ENCODE results near the gene LIX1L. TPM values are rescaled to one million over a fixed set of nuclear protein-coding genes. Genes with fewer than 3 reads are reported as not detected.
A peak's percentile ranks its signal among the peaks of the same experiment; 100 is the strongest.

Gene LIX1L
- total and polyA plus RNA-seq, 2 of the 4 experiments (the other 2 are of a cell fraction): 14.7 to 28.8 TPM

GRCh38 chr1:145977486-145978470 is 20.0 kb upstream of the LIX1L start:
- Histone ChIP-seq H4K91ac (ENCODE audit: insufficient read depth, low read depth, low read length) (peak overlapping the region; percentile 100), H4K8ac (ENCODE audit: low read depth in 2 of 2, low read length in 2 of 2) (peak overlapping the region; percentile 88 to 100), H3K4ac (ENCODE audit: low read depth, low read length) (peak overlapping the region; percentile 100), H3K9ac (ENCODE audit: low read depth, low read length) (peak overlapping the region; percentile 86), H2AK5ac (ENCODE audit: low read depth, low read length) (peak overlapping the region; percentile 56), H3K36me3 (ENCODE audit: control insufficient read depth, insufficient read depth, low read length) (no peaks in the 10 kb centered on the region), H3K27me3 (ENCODE audit: control insufficient read depth, insufficient read depth, low read length) (no peaks in the 10 kb centered on the region), H3K14ac (replicated peaks; ENCODE audit: low read depth, low read length) (peak overlapping the region; percentile 100), H2BK20ac (ENCODE audit: low read depth, low read length) (peak overlapping the region; percentile 93), H3K79me1 (ENCODE audit: low read depth in 1 of 2, low read length in 2 of 2) (peaks cover 0 to 12% of the 10 kb centered on the region in 2 experiments; a peak in 3 of 4 replicates), H2BK15ac (ENCODE audit: low read depth, low read length) (peak overlapping the region; percentile 97; the same call in 2 of the 3 replicates), H2BK120ac (ENCODE audit: low read depth, low read length) (peak overlapping the region; percentile 98), H4K5ac (ENCODE audit: low read depth, low read length) (peak overlapping the region; percentile 93), H3K9me3 (ENCODE audit: control insufficient read depth, insufficient read depth, low read length) (no peaks in the 10 kb centered on the region), H3K4me2 (ENCODE audit: low read depth, low read length) (0 out of 2 replicates have a peak overlapping the region, but pooled peaks have one; percentile 79), H3K27ac (ENCODE audit: insufficient read depth, low read length) (peak overlapping the region; percentile 87), H3K9me1 (ENCODE audit: insufficient read depth, low read length) (peaks cover 10% of the 10 kb centered on the region), H4K20me1 (ENCODE audit: insufficient read depth, low read length) (no peaks in the 10 kb centered on the region), H3K4me1 (ENCODE audit: control insufficient read depth, insufficient read depth, low read length) (peaks cover 14% of the 10 kb centered on the region), H2AFZ (replicated peaks; ENCODE audit: low read length, poor library complexity) (peak overlapping the region; percentile 88), H3K23ac (ENCODE audit: low read depth, low read length) (peak overlapping the region; percentile 100), H2AK9ac (replicated peaks; ENCODE audit: low read depth, low read length, poor library complexity) (peak overlapping the region; percentile 98), H3K4me3 (ENCODE audit: insufficient read depth, low read depth, low read length) (no peak overlapping the region), H3K56ac (ENCODE audit: extremely low read depth, insufficient read depth, low read length) (peak overlapping the region; percentile 99), H3K18ac (ENCODE audit: low read depth, low read length) (peak overlapping the region; percentile 92), H2BK5ac (ENCODE audit: low read depth, low read length, poor library complexity, severe bottlenecking) (peak overlapping the region; percentile 99)
- dilution Hi-C loops (cut with HindIII; ENCODE audit: low sequenced_read_pairs, unreplicated experiment) (no loop called here), intact Hi-C loops (cut with micrococcal nuclease) (loop anchor here (1.0 kb wide), 3 partner anchors 13 to 36 kb away; partner anchors contain the start of genes ANKRD34A and POLR3GL), in situ Hi-C loops (cut with MboI; ENCODE audit: low sequenced_read_pairs) (no loop called here)
- TF ChIP-seq MAFK (IDR thresholded peaks at IDR 0.05; ENCODE audit: low read depth, low read length) (no peak), RAD21 (IDR thresholded peaks at IDR 0.05; ENCODE audit: low read length) (peak; percentile 93), CTCF (conservative IDR thresholded peaks at IDR 0.05; ENCODE audit: low read depth, low read length) (peak; percentile 95), USF2 (IDR thresholded peaks at IDR 0.05; ENCODE audit: low read depth, low read length) (no peak), CEBPB (IDR thresholded peaks at IDR 0.05; ENCODE audit: low read depth, low read length) (no peak), SMC3 (IDR thresholded peaks at IDR 0.05; ENCODE audit: low read depth, low read length) (peak; percentile 92), BHLHE40 (IDR thresholded peaks at IDR 0.05; ENCODE audit: low read depth, low read length) (no peak)
- DNase-seq: peak; percentile 85
- POLR2A ChIA-PET (ENCODE audit: unreplicated experiment): interaction anchor here (2.0 to 2.4 kb wide), 2 partner anchors 13 to 16 kb away, joined by 6 to 11 read pairs; no protein-coding TSS in a partner anchor
- TSS peak; percentile 99 for BruUV-seq (replicated peaks)
- CTCF ChIA-PET: interaction anchor here (0.6 to 3.4 kb wide), 10 partner anchors 9 to 204 kb away, joined by 3 to 29 read pairs (median 3); partner anchors contain the start of genes ANKRD34A and POLR3GL
- ATAC-seq (ENCODE audit: low read depth): peak; percentile 36
- no CpG with 5 or more reads among the region's 9 CpGs for WGBS, 2 experiments (ENCODE audit: extremely low coverage in 2 of 2, insufficient read length in 1 of 2)

Measured in IMR-90 (cell line).